GM19025 (cell line): ENCODE data around the gene STX16.
A peak's percentile ranks its signal among the peaks of the same experiment; 100 is the strongest.

Experiments used
- ATAC-seq: cut with Tn5 transposase; IDR thresholded peaks from one replicate; pipeline ENCODE4 v1.9.1; 2021; ENCODE audit warnings: mild to moderate bottlenecking, low read depth, moderate library complexity; ENCODE audit not compliant: unreplicated experiment

Gene STX16

GRCh38 chr20:58651946-58652605 lies 993 bp downstream of the STX16 start:
- no peak for ATAC-seq

GRCh38 chr20:58652606-58653294 lies 1.7 kb downstream of the STX16 start:
- ATAC-seq = no peak

GRCh38 chr20:58654337-58654736 lies 3.3 kb downstream of the STX16 start:
- ATAC-seq = no peak

GRCh38 chr20:58655328-58656107 lies 4.4 kb downstream of the STX16 start:
- no peak for ATAC-seq

- no peak for ATAC-seq
Measured at GRCh38 chr20:58656831-58657230, 5.7 kb downstream of the STX16 start.

GRCh38 chr20:58657262-58657661 lies 6.2 kb downstream of the STX16 start:
- ATAC-seq = no peak

- ATAC-seq = no peak
Measured at GRCh38 chr20:58657986-58658385, 6.9 kb downstream of the STX16 start.

- no peak for ATAC-seq
Measured at GRCh38 chr20:58658760-58659159, 7.7 kb downstream of the STX16 start.

- ATAC-seq = no peak
Measured at GRCh38 chr20:58659841-58660240, 8.8 kb downstream of the STX16 start.

- ATAC-seq = no peak
Measured at GRCh38 chr20:58660855-58661597, 9.9 kb downstream of the STX16 start.

- ATAC-seq = no peak
Measured at GRCh38 chr20:58661598-58662473, 10.8 kb downstream of the STX16 start.

- no peak for ATAC-seq
Measured at GRCh38 chr20:58664331-58664730, 13.2 kb downstream of the STX16 start.

- ATAC-seq = no peak
Measured at GRCh38 chr20:58664883-58665282, 13.8 kb downstream of the STX16 start.

- ATAC-seq = no peak
Measured at GRCh38 chr20:58665606-58666005, 14.5 kb downstream of the STX16 start.

GRCh38 chr20:58666702-58667101 lies 15.6 kb downstream of the STX16 start:
- no peak for ATAC-seq

GRCh38 chr20:58667975-58668374 lies 16.9 kb downstream of the STX16 start:
- no peak for ATAC-seq

- ATAC-seq = no peak
Measured at GRCh38 chr20:58668901-58669286, 17.8 kb downstream of the STX16 start.

- ATAC-seq = peak; percentile 60
Measured at GRCh38 chr20:58669287-58670006, 18.4 kb downstream of the STX16 start.

GRCh38 chr20:58670102-58670501 lies 19.0 kb downstream of the STX16 start:
- ATAC-seq = no peak
